ENCODE results near the gene STX1B.

The STX1B gene

DNA sequence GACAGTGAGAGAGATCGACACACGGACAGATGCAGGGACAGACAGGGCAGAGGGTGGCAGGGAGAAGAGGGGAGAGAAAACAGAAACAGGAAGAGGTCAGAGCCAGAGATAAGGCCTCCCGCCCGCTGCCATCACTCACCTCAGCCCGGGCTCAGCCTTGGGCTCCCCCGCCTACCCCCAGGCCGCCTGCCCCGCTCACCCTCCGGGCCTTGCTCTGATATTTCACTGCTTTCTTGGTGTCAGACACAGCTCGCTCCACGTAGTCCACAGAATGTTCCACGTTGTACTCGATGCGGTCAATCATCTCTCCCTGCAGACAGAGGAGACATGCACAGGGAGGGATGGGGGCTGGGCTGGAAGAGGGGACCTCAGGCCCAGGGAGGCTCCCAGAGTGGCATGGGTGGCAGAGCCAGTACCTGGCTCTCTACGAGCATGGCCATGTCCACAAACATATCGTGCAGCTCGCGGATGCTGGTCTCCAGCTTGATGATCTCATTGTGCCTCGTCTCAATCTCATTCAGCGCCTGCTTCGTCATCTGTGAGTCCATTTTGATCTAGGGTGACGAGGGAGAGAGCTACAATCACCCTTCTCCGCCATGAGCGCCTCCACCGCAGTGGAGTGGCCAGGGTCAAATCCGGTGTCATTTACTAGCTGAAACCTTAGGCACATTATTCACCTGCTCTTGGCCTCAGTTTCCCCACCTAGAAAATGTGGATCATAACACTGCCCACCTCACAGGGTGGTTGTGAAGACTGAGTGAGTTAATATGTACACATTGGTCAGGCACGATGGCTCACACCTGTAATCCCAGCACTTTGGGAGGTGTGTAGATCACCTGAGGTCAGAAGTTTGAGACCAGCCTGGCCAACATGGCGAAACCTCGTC is 17.3 kb downstream of the STX1B start:
- no peak overlapping the region for H3K27ac ChIP-seq
- TF ChIP-seq ZFX (IDR thresholded peaks at IDR 0.05; ENCODE audit: borderline replicate concordance) = no peak
- TF ChIP-seq, protein P1, sequence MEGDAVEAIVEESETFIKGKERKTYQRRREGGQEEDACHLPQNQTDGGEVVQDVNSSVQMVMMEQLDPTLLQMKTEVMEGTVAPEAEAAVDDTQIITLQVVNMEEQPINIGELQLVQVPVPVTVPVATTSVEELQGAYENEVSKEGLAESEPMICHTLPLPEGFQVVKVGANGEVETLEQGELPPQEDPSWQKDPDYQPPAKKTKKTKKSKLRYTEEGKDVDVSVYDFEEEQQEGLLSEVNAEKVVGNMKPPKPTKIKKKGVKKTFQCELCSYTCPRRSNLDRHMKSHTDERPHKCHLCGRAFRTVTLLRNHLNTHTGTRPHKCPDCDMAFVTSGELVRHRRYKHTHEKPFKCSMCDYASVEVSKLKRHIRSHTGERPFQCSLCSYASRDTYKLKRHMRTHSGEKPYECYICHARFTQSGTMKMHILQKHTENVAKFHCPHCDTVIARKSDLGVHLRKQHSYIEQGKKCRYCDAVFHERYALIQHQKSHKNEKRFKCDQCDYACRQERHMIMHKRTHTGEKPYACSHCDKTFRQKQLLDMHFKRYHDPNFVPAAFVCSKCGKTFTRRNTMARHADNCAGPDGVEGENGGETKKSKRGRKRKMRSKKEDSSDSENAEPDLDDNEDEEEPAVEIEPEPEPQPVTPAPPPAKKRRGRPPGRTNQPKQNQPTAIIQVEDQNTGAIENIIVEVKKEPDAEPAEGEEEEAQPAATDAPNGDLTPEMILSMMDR (IDR thresholded peaks at IDR 0.05) = no peak

DNA sequence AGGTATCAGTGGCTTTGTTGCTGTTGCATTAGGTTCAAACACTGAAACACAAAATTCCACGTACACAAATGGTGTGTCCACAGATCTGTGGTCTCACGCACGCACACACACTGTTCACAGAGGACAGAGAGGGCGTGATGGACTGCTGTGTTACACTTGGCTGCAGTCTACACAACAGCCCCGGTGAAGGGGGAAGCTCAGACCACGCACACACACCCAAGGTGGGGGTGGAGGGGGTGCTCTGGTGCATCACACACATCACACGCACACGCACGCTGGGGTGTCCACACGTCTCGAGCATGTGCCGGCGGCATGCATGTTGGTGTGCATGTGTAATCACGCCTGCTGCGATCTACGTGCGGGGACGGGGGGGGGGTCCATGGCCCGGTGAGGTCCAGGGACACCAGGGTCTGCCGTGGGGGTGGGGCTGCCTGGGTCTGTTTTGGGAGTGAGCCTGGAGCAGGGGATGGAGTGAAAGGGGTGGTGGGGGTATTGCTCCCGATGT is 18.1 kb downstream of the STX1B start:
- TF ChIP-seq, protein P1 (IDR thresholded peaks at IDR 0.05) = no peak
- TF ChIP-seq ZFX (IDR thresholded peaks at IDR 0.05; ENCODE audit: borderline replicate concordance) = no peak
- no peak overlapping the region for H3K27ac ChIP-seq

DNA sequence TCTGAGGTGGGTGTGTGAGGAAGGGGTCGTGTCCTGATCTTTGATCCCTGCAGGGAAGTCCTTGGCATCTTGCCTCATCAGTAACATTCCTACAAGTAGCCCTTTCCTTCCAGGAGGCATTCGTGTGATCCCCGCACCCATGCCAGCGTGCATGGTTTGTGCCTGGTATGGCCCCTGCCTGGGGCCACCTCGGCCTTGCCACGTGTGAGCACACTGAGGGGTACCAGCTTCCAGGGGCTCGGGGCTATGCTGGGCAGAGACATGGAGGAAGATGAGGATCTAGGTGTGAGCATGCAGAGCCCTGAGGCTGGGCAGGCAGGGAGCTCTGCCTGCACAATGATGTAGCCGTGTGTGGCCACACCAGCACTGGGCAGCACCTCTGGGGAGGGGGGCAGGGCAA is 19.4 kb downstream of the STX1B start:
- H3K27ac ChIP-seq = no peak overlapping the region
- TF ChIP-seq, protein P1 (IDR thresholded peaks at IDR 0.05) = no peak
- no peak for TF ChIP-seq ZFX (IDR thresholded peaks at IDR 0.05; ENCODE audit: borderline replicate concordance)

DNA sequence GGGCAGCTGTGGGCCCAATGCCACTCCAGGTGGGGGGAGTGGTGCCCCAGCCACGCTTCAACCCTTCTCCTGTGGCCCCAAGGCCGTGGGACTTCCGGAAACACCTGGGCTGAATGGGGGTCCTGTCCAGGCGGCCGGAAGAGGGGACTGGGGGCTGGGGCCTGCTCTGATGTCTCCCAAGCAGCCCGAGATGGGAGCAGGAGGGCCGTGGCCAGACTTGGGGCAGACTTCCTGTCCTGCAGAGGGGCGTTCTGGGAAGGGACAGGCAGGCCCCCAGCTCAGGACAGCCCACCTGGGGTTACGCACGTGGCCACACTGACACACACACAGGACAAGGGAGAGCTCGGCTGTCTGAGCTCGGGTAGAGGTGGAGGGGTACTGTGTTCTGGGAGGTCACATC is 20.3 kb downstream of the STX1B start:
- H3K27ac ChIP-seq = no peak overlapping the region
- TF ChIP-seq ZFX (IDR thresholded peaks at IDR 0.05; ENCODE audit: borderline replicate concordance) = no peak
- TF ChIP-seq, protein P1 (IDR thresholded peaks at IDR 0.05) = no peak

DNA sequence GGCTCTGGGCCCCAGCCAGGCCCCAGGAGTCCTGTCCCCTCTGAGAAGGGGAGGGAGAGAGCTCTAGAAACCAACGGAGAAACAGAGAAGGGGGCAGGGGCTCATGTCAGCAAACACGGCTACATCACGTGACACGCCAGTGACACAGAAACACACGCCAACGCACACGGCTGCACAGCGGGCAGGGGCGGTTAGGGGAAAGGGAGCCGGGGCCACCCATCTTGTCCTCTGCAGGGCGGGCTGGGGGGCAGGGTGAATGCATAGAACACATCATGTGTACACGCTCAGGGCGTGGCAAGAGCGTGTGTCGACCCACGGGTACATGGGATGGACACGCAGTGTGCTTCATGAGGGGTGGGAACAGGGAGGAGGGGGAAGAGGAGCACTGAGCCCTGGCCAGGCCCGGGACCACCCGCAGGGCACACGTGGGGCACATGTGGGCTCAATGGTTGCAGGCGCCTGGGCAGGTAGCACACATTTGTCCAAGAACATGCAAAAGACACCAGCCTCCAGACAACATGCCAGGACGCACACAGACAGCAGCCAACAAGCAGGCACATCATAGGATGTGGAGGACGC is 20.9 kb downstream of the STX1B start:
- no peak overlapping the region for H3K27ac ChIP-seq
- no peak for TF ChIP-seq ZFX (IDR thresholded peaks at IDR 0.05; ENCODE audit: borderline replicate concordance)
- TF ChIP-seq, protein P1 (IDR thresholded peaks at IDR 0.05) = no peak

DNA sequence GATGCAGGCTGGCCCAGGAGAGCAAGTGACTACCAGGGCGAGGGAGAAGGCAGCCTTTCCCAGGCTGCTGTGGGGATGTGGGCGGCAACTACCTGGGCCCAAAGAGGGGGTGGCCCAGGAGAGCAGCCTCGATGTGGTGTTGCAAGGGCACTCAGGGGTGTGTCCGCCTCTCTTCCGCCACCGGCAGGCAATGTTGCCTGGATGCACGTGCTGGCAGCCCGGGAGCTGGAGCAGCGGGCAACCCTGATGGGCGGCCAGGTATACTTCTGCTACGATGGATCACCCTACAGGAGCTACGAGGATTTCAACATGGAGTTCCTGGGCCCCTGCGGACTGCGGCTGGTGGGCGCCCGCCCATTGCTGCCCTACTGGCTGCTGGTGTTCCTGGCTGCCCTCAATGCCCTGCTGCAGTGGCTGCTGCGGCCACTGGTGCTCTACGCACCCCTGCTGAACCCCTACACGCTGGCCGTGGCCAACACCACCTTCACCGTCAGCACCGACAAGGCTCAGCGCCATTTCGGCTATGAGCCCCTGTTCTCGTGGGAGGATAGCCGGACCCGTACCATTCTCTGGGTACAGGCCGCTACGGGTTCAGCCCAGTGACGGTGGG is 22.8 kb downstream of the STX1B start:
- TF ChIP-seq ZFX (IDR thresholded peaks at IDR 0.05; ENCODE audit: borderline replicate concordance) = no peak
- TF ChIP-seq, protein P1 (IDR thresholded peaks at IDR 0.05) = no peak
- H3K27ac ChIP-seq = no peak overlapping the region
